Measurements from ENCODE around the gene ARL15. TPM values are rescaled to one million over a fixed set of nuclear protein-coding genes. Genes with fewer than 3 reads are reported as not detected.

Gene ARL15
- total and polyA plus RNA-seq, 2 of the 8 experiments (the other 6 are each of a cell fraction or from before 2014, with no cell fraction given), result 9.9 to 21.2 TPM

GRCh38 chr5:53884844-53885243 is 425.5 kb downstream of the ARL15 start:
- Histone ChIP-seq H4K20me1 (replicated peaks in 1 of 2; ENCODE audit: control insufficient read depth in 1 of 2, insufficient read depth in 2 of 2, low read length in 2 of 2) (no peaks in the 10 kb centered on the region), H3K4me2 (ENCODE audit: insufficient read depth in 1 of 2, low read depth in 2 of 2, low read length in 2 of 2) (no peak overlapping the region)
- CTCF ChIA-PET (ENCODE audit: partially characterized antibody), result interaction anchor here (0.6 kb wide), 1 partner anchor 841 kb away, joined by 3 read pairs; no protein-coding TSS in a partner anchor
- TF ChIP-seq EGR1 (IDR thresholded peaks at IDR 0.05; ENCODE audit: borderline replicate concordance, low read depth, low read length) (no peak), E2F6 (IDR thresholded peaks at IDR 0.05) (no peak), TBP (IDR thresholded peaks at IDR 0.05; ENCODE audit: low read depth, low read length) (no peak), SP2 (IDR thresholded peaks at IDR 0.05; ENCODE audit: low read length) (no peak), CTCF (IDR thresholded peaks at IDR 0.05; ENCODE audit: control extremely low read depth in 1 of 3, insufficient read depth in 1 of 3, low read depth in 1 of 3, low read length in 3 of 3) (no peak), SIN3A (conservative IDR thresholded peaks at IDR 0.05 in 1 of 2, IDR thresholded peaks at IDR 0.05 in 1 of 2; ENCODE audit: low read depth in 1 of 2, low read length in 2 of 2) (no peak), TEAD4 (IDR thresholded peaks at IDR 0.05; ENCODE audit: low read depth, low read length) (no peak), RNF2 (IDR thresholded peaks at IDR 0.05; ENCODE audit: borderline replicate concordance, low read depth, low read length, missing control alignments, poor library complexity, severe bottlenecking) (no peak), CTBP2 (IDR thresholded peaks at IDR 0.05; ENCODE audit: borderline replicate concordance, insufficient read depth, insufficient read length, low read length) (no peak), GABPA (IDR thresholded peaks at IDR 0.05; ENCODE audit: borderline replicate concordance, insufficient read depth, low read length) (no peak)

More at GRCh38 chr5:53884844-53885243, 425.5 kb downstream of the ARL15 start:
- WGBS, 2 experiments (ENCODE audit: extremely low coverage in 1 of 2, insufficient coverage in 1 of 2, insufficient read length in 1 of 2, insufficient replicate concordance in 2 of 2, low coverage in 1 of 2, low lambda C conversion rate in 2 of 2, missing lambda C conversion rate in 1 of 2), result 80% methylated on average over 2 of the region's 2 CpGs; no CpG with 5 or more reads in 1 of the 2 experiments
- no peak overlapping the region for H3K9ac ChIP-seq (replicated peaks in 1 of 4; ENCODE audit: extremely low read depth in 1 of 4, low read depth in 3 of 4, low read length in 3 of 4)
- no peaks in the 10 kb centered on the region for H3K36me3 ChIP-seq (ENCODE audit: control insufficient read depth in 2 of 4, insufficient read depth in 4 of 4, low read length in 3 of 4)
- no peaks in the 10 kb centered on the region for H3K9me3 ChIP-seq (ENCODE audit: insufficient read depth in 2 of 2, low read depth in 1 of 2, low read length in 1 of 2)
- H3K23me2 ChIP-seq (ENCODE audit: low read depth, low read length), result no peaks in the 10 kb centered on the region
- no peak overlapping the region for H4K5ac ChIP-seq (ENCODE audit: insufficient read length, low read depth, low read length)
- DNase-seq (ENCODE audit: low read depth in 1 of 2, low spot score in 2 of 2), result no peak
- no peak overlapping the region for H2BK5ac ChIP-seq (ENCODE audit: low read depth, low read length)
- POLR2A ChIA-PET (ENCODE audit: partially characterized antibody), result no interaction called here
- H3K14ac ChIP-seq (ENCODE audit: insufficient read length), result no peak overlapping the region
- FAIRE-seq, result no peak
- H2BK15ac ChIP-seq (ENCODE audit: low read length), result no peak overlapping the region
- no peak overlapping the region for H3K23ac ChIP-seq (ENCODE audit: insufficient read length)
- H3K56ac ChIP-seq (replicated peaks; ENCODE audit: insufficient read length, low read depth, low read length), result no peak overlapping the region
- no peaks in the 10 kb centered on the region for H3K79me2 ChIP-seq (ENCODE audit: control insufficient read depth in 1 of 2, insufficient read depth in 2 of 2, low read length in 2 of 2)
- H3K27me3 ChIP-seq (replicated peaks in 1 of 4; ENCODE audit: control insufficient read depth in 3 of 4, extremely low read depth in 1 of 4, insufficient read depth in 3 of 4, low read length in 3 of 4), result no peaks in the 10 kb centered on the region
- H3K4me3 ChIP-seq (ENCODE audit: extremely low read depth in 1 of 4, insufficient read depth in 2 of 4, low read depth in 3 of 4, low read length in 4 of 4), result no peak overlapping the region
- no peak overlapping the region for H2AK5ac ChIP-seq (ENCODE audit: low read depth, low read length)
- no peak overlapping the region for H4K8ac ChIP-seq (ENCODE audit: extremely low read depth, insufficient read depth, low read length)
- H2BK20ac ChIP-seq (ENCODE audit: low read length), result no peak overlapping the region
- no peak overlapping the region for H3K4ac ChIP-seq (replicated peaks; ENCODE audit: insufficient read length, low read depth, low read length)
- H3K27ac ChIP-seq (ENCODE audit: low read depth, low read length), result no peak overlapping the region
- no peak overlapping the region for H2BK120ac ChIP-seq (replicated peaks; ENCODE audit: low read depth, low read length)
- no peak overlapping the region for H2BK12ac ChIP-seq (ENCODE audit: low read depth, low read length)
- H4K91ac ChIP-seq (replicated peaks; ENCODE audit: insufficient read length, low read length), result no peak overlapping the region
- H2AFZ ChIP-seq (ENCODE audit: low read length), result no peak overlapping the region
- peaks cover 6 to 24% (median 18%) of the 10 kb centered on the region in 4 experiments; a peak in 5 of 7 replicates for H3K4me1 ChIP-seq (replicated peaks in 1 of 4; ENCODE audit: control insufficient read depth in 3 of 4, insufficient read depth in 4 of 4, low read length in 3 of 4)
- no peaks in the 10 kb centered on the region for H3K79me1 ChIP-seq (ENCODE audit: low read depth, low read length)
- no peak overlapping the region for H3K18ac ChIP-seq (ENCODE audit: extremely low read depth, low read length)

All from H1 (cell line).